Thyroid gland (tissue), 4 donors: ENCODE measurements around the gene PECR.

Experiments used
- POLR2A ChIP-seq, 2 donors: fragments of 450-650 bp; IDR thresholded peaks; one replicate each; pipeline ENCODE4 v1.6.1; 2017; ENCODE audit warnings: antibody characterized with exemption in 2 of 2, mild to moderate bottlenecking in 2 of 2, moderate library complexity in 1 of 2
- TF ChIP-seq, protein P1 (sequence below), 6 experiments: fragments of 200-600 bp in 3 of 6; fragments of 450-650 bp in 3 of 6; sonication (generic) in 3 of 6; IDR thresholded peaks; one replicate each; pipeline ENCODE4 v1.5.1; 2016 to 2019; ENCODE audit warnings: antibody characterized with exemption in 6 of 6, mild to moderate bottlenecking in 2 of 6, inconsistent platforms in 1 of 6, moderate library complexity in 1 of 6

DNA sequence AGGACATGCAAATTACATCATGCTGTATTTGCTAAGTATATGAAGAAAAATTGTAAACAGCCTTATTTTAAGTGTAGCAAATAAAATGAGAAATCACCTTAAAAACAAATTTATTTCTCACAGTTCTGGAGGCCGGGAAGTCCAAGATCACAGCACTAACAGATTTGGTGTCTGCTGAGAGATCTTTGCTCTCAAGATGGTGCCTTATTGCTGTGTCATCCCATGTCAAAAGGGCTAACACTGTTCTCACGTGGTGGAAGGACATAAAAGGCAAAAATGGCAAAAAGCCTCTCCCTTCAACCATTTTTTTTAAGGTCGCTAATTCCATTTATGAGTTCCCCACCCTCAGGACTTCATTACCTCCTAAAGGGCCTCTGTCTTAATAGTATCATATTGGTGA, 39.6 kb upstream of the PECR start:
- TF ChIP-seq, protein P1, sequence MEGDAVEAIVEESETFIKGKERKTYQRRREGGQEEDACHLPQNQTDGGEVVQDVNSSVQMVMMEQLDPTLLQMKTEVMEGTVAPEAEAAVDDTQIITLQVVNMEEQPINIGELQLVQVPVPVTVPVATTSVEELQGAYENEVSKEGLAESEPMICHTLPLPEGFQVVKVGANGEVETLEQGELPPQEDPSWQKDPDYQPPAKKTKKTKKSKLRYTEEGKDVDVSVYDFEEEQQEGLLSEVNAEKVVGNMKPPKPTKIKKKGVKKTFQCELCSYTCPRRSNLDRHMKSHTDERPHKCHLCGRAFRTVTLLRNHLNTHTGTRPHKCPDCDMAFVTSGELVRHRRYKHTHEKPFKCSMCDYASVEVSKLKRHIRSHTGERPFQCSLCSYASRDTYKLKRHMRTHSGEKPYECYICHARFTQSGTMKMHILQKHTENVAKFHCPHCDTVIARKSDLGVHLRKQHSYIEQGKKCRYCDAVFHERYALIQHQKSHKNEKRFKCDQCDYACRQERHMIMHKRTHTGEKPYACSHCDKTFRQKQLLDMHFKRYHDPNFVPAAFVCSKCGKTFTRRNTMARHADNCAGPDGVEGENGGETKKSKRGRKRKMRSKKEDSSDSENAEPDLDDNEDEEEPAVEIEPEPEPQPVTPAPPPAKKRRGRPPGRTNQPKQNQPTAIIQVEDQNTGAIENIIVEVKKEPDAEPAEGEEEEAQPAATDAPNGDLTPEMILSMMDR (IDR thresholded peaks at IDR 0.05) = no peak
- no peak for TF ChIP-seq POLR2A (IDR thresholded peaks at IDR 0.05)
